HG03097 (cell line): ENCODE results near the gene CST9L.

Source experiments
- ATAC-seq: cut with Tn5 transposase; IDR thresholded peaks from one replicate; pipeline ENCODE4 v1.9.1; 2021; ENCODE audit not compliant: unreplicated experiment, low FRiP score

The CST9L gene

GRCh38 chr20:23568320-23568970 lies at the start of gene CST9L:
Gene CST9L, minus strand, starts transcription at chr20:23568484. Its CDS starts 34 bp downstream, at chr20:23568450.
- ATAC-seq, result no peak

GRCh38 chr20:23614163-23614562 lies 45.9 kb upstream of the CST9L start:
- ATAC-seq, result no peak

- ATAC-seq, result no peak
Measured at GRCh38 chr20:23613676-23614075, 45.4 kb upstream of the CST9L start.

- no peak for ATAC-seq
Measured at GRCh38 chr20:23612396-23612795, 44.1 kb upstream of the CST9L start.

- no peak for ATAC-seq
Measured at GRCh38 chr20:23609486-23610109, 41.3 kb upstream of the CST9L start.

GRCh38 chr20:23608251-23608846 lies 40.1 kb upstream of the CST9L start:
- no peak for ATAC-seq

GRCh38 chr20:23607497-23608245 lies 39.4 kb upstream of the CST9L start:
- no peak for ATAC-seq

- ATAC-seq, result no peak
Measured at GRCh38 chr20:23606652-23607049, 38.4 kb upstream of the CST9L start.

GRCh38 chr20:23605867-23606651 lies 37.8 kb upstream of the CST9L start, which contains the start of gene CST9:
Gene CST9, minus strand, starts transcription at chr20:23605917. Its CDS starts 53 bp downstream, at chr20:23605864.
- ATAC-seq, result no peak

- no peak for ATAC-seq
Measured at GRCh38 chr20:23604306-23604705, 36.0 kb upstream of the CST9L start.

- ATAC-seq, result no peak
Measured at GRCh38 chr20:23603321-23603720, 35.0 kb upstream of the CST9L start.

GRCh38 chr20:23602699-23603098 lies 34.4 kb upstream of the CST9L start:
- ATAC-seq, result no peak

- ATAC-seq, result no peak
Measured at GRCh38 chr20:23602241-23602640, 34.0 kb upstream of the CST9L start.

- ATAC-seq, result no peak
Measured at GRCh38 chr20:23601715-23602114, 33.4 kb upstream of the CST9L start.

- ATAC-seq, result no peak
Measured at GRCh38 chr20:23598481-23598880, 30.2 kb upstream of the CST9L start.

- ATAC-seq, result no peak
Measured at GRCh38 chr20:23596579-23597250, 28.4 kb upstream of the CST9L start.

- no peak for ATAC-seq
Measured at GRCh38 chr20:23595941-23596340, 27.7 kb upstream of the CST9L start.

GRCh38 chr20:23588434-23589403 lies 20.4 kb upstream of the CST9L start:
- no peak for ATAC-seq

GRCh38 chr20:23587631-23588030 lies 19.3 kb upstream of the CST9L start:
- ATAC-seq, result no peak
